K562 treated with DMSO at 1 percent for 12 hours (cell line): Measurements from ENCODE around the gene RAB17. TPM values are rescaled to one million over a fixed set of nuclear protein-coding genes. Genes with fewer than 3 reads are reported as not detected.

Experiments used
- total RNA-seq: library from RNA; unstranded; fragments of 300-600 nt; gene quantifications from 2 replicates; pipeline ENCODE4 v1.2.3, GENCODE V29; 2022; ENCODE audit not compliant: insufficient read depth

The RAB17 gene
- total RNA-seq: not detected in 2 replicates

GRCh38 chr2:237590272-237591140 is at the start of gene RAB17:
Gene RAB17 (minus strand): TSS chr2:237590734. CDS start chr2:237586154, 4,580 bp downstream.

GRCh38 chr2:237627441-237628246 is 37.1 kb upstream of the RAB17 start, which contains the start of gene LRRFIP1:
Gene LRRFIP1 (plus strand): TSS chr2:237627587. CDS start chr2:237627645, 58 bp downstream.

GRCh38 chr2:237566401-237567235 is 23.9 kb downstream of the RAB17 start, which contains the start of gene PRLH:
Gene PRLH (plus strand): TSS chr2:237566574. CDS start chr2:237566574, 0 bp downstream.

Other genes starting within 250 kb of the RAB17 start
- 10.8 and 46.2 TPM in 2 replicates for gene COL6A3, start 176.6 kb downstream of the RAB17 start, total RNA-seq
- gene MLPH, start 103.5 kb downstream of the RAB17 start, total RNA-seq: not detected in 2 replicates
- gene PRLH, start 24.2 kb downstream of the RAB17 start, total RNA-seq: not detected in 2 replicates
- 8.4 and 21.2 TPM in 2 replicates for gene LRRFIP1, start 36.9 kb upstream of the RAB17 start, total RNA-seq
- gene RBM44, start 208.0 kb upstream of the RAB17 start, total RNA-seq: 0.15 TPM in 1 of 2 replicates, not detected in the other